Measurements from ENCODE around the gene MROH9. TPM values are rescaled to one million over a fixed set of nuclear protein-coding genes. Genes with fewer than 3 reads are reported as not detected.

Gene MROH9
- total RNA-seq, 2 donors from 2014 or later = not detected

DNA sequence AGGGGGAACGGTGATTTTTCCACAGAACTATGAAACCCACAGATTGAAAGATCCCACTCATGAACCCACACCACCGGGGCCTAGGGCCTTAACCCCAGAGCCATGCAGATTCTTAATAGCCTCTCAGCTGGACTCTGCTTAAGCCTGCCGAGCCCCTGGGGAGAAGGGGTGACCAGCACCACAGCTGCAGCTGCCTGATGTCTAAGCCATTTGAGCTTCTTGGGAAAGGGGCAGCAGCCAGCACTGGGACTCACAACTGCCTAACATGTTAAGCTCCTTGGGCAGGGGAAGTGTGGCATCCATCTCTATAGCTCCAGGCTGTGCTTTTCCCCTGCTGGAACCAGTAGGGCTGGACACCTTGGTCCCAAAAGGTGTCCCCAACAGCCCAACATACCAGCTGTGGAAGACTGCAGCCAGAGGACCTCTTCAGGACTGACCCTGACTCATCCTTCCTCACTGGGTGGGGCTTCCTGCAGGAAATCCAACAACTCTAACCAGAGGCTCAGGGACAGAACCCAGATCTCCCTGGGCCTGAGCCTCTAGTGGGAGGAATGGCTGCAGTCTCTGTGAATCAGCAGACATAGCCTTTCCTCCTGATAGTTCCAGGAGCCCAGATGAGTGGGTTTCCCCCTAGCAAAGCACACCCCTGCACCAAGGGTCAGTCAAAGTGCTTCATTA is 120.8 kb downstream of the MROH9 start:
- intact Hi-C loops (cut with DNase I) = no loop called here
- TF ChIP-seq, protein P1, sequence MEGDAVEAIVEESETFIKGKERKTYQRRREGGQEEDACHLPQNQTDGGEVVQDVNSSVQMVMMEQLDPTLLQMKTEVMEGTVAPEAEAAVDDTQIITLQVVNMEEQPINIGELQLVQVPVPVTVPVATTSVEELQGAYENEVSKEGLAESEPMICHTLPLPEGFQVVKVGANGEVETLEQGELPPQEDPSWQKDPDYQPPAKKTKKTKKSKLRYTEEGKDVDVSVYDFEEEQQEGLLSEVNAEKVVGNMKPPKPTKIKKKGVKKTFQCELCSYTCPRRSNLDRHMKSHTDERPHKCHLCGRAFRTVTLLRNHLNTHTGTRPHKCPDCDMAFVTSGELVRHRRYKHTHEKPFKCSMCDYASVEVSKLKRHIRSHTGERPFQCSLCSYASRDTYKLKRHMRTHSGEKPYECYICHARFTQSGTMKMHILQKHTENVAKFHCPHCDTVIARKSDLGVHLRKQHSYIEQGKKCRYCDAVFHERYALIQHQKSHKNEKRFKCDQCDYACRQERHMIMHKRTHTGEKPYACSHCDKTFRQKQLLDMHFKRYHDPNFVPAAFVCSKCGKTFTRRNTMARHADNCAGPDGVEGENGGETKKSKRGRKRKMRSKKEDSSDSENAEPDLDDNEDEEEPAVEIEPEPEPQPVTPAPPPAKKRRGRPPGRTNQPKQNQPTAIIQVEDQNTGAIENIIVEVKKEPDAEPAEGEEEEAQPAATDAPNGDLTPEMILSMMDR (IDR thresholded peaks at IDR 0.05) = no peak
- Histone ChIP-seq H3K4me1 (no peaks in the 10 kb centered on the region), H3K36me3 (no peaks in the 10 kb centered on the region), H3K27me3 (no peaks in the 10 kb centered on the region), H3K9me3 (no peaks in the 10 kb centered on the region), H3K4me3 (no peak overlapping the region), H3K9ac (ENCODE audit: low read depth in 2 of 2, low read length in 2 of 2) (no peak overlapping the region), H3K27ac (no peak overlapping the region)
- DNase-seq = no peak

DNA sequence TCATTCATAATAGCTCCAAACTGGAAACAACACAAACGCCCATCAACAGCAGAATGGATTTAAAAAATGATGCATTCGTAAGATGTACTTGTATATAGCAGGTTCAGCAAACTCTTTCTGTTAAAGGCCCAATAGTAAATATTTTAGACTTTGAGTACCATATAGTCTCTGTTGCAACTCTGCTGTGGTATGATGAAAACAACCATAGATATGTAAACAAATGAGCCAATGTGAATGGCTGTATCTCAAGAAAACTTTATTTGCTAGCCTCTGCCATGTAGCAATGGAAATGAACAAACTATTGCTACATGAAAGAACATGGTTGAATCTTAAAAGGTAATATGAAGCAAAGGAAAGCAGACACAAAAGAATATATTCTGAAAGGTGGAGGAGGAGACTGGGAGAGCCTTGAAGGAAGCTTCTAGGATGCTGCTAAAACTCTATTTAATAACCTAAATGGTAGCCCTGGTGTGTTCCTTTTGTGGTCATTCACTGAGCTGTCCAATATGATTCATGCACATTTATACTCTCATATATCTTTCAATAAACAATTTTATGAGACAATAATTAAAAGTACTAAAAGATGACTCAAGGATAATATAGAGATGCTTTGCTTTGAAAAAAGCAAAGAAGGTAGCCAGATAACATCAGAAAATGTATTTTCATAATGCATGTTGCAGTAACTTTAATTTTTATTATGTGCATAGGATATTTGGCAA is 126.2 kb downstream of the MROH9 start:
- Histone ChIP-seq H3K36me3 (no peaks in the 10 kb centered on the region), H3K9ac (ENCODE audit: low read depth in 2 of 2, low read length in 2 of 2) (no peak overlapping the region), H3K4me1 (no peaks in the 10 kb centered on the region), H3K4me3 (no peak overlapping the region), H3K27me3 (no peaks in the 10 kb centered on the region), H3K27ac (no peak overlapping the region), H3K9me3 (no peaks in the 10 kb centered on the region)
- intact Hi-C loops (cut with DNase I) = no loop called here
- DNase-seq = no peak
- TF ChIP-seq, protein P1 (IDR thresholded peaks at IDR 0.05) = no peak

DNA sequence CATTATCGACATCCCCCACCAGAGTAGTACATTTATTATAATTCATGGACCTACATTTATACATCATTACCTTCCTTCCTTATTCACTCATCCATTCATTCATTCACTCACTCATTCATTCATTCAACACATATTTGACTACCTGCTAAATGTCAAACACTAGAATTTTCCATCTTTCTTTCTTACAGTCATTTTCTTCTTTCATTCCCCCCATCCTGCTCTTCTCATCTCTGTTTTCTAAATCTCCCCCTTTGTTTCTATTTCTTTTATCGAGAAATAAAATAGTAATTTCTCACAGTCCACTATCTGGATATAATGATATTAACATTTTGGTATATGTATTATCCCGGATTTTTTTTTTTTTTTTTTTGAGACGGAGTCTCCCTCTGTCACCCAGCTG is 127.6 kb downstream of the MROH9 start:
- intact Hi-C loops (cut with DNase I) = no loop called here
- TF ChIP-seq, protein P1 (IDR thresholded peaks at IDR 0.05) = no peak

DNA sequence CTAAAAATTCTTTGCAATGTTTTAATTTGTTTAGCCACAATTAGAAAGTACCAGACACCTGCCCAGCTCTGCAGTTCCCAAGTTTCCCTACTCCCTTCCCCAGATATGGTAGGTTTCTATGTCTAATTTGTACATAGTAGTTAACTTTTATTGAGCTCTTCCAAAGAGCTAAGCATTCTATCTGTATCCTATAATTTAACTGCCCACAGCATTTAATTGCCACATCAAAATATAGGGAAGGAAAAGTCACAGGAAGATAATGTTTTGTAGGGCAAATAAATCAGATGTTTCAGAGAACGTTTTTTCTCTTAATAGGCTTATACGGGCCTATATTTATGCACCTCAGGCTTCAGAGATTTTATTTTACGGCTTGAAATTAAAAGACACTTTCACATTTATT is 139.7 kb downstream of the MROH9 start:
- TF ChIP-seq, protein P1 (IDR thresholded peaks at IDR 0.05) = no peak
- no peak overlapping the region for H3K9ac ChIP-seq (ENCODE audit: low read depth in 2 of 2, low read length in 2 of 2)
- no peak for DNase-seq
- no peak overlapping the region for H3K4me3 ChIP-seq
- H3K4me1 ChIP-seq = no peaks in the 10 kb centered on the region
- no peaks in the 10 kb centered on the region for H3K9me3 ChIP-seq
- no peak overlapping the region for H3K27ac ChIP-seq
- H3K27me3 ChIP-seq = no peaks in the 10 kb centered on the region
- no peaks in the 10 kb centered on the region for H3K36me3 ChIP-seq
- intact Hi-C loops (cut with DNase I) = no loop called here

More for the DNA sequence above, 127.6 kb downstream of the MROH9 start:
- Histone ChIP-seq H3K4me3 (no peak overlapping the region), H3K27me3 (no peaks in the 10 kb centered on the region), H3K9me3 (no peaks in the 10 kb centered on the region), H3K4me1 (no peaks in the 10 kb centered on the region), H3K27ac (no peak overlapping the region), H3K36me3 (no peaks in the 10 kb centered on the region), H3K9ac (ENCODE audit: low read depth in 2 of 2, low read length in 2 of 2) (no peak overlapping the region)
- DNase-seq = no peak

DNA sequence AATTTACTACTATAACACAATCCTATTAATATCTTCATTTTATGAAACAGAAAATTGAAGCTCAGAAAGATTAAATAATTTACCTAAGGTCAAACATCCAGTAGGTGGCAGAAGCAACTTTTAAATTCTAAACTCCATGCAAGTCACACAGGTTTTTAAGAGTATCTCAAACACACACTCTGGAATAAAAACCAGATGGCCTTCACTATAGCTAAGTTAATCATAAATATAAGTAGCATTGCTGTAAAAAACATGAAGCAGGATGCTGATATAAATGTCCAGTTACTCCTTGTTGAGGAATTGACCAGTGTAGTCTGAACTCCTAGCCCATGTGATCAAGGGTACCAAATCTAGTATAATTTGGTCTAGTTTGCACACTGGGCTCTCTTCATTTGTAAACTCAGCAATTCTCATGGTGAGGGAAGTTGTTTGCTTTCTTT is 146.0 kb downstream of the MROH9 start:
- Histone ChIP-seq H3K9ac (ENCODE audit: low read depth in 2 of 2, low read length in 2 of 2) (no peak overlapping the region), H3K4me3 (no peak overlapping the region), H3K4me1 (no peaks in the 10 kb centered on the region), H3K36me3 (no peaks in the 10 kb centered on the region), H3K9me3 (no peaks in the 10 kb centered on the region), H3K27ac (no peak overlapping the region), H3K27me3 (no peaks in the 10 kb centered on the region)
- intact Hi-C loops (cut with DNase I) = loop anchor here (5.0 to 10.0 kb wide), 2 partner anchors 146 to 233 kb away; partner anchors contain the start of gene FMO4
- TF ChIP-seq, protein P1 (IDR thresholded peaks at IDR 0.05) = peak; percentile 23
- no peak for DNase-seq

Measured in colonic mucosa (tissue), 4 donors.